GM23248 (cell line): ENCODE results near the gene DSEL.

Source experiments
- EZH2 ChIP-seq: fragments of 200-600 bp; sonication (generic); IDR thresholded peaks from 2 replicates; pipeline ENCODE4 v1.6.1; 2018; ENCODE audit warnings: antibody characterized with exemption, mild to moderate bottlenecking; ENCODE audit not compliant: insufficient read depth, poor library complexity, severe bottlenecking
- EZH2phosphoT487 ChIP-seq: fragments of 200-600 bp; sonication (generic); IDR thresholded peaks from 2 replicates; pipeline ENCODE4 v1.6.1; 2018; ENCODE audit warnings: antibody characterized with exemption, moderate library complexity, mild to moderate bottlenecking, low read depth; ENCODE audit not compliant: insufficient read depth

DNA sequence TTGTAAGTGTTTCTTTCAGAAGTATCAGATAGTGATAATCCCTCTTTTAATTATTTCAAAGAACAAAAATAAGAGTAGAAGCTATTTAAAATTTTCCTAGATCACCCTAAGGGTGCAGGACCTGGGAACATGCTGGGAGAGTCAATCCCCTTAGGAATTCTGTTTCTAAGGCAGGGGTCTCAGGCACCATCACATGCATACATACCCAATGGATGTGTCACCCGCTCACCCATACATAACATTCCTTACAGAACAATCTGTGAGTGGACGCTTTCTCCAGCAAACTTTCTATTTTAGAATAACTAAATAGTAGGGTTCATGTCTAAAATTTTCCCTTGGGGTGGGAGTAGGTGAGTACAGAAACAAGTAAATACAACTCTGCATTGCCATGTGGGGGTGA lies 8.4 kb downstream of the DSEL start:
- no peak for TF ChIP-seq EZH2
- TF ChIP-seq EZH2phosphoT487, result no peak
